Measurements from ENCODE around the gene MAP3K4.
A peak's percentile ranks its signal among the peaks of the same experiment; 100 is the strongest.

Gene MAP3K4

GRCh38 chr6:161010418-161010817, 18.8 kb downstream of the MAP3K4 start:
- no peak for DNase-seq

GRCh38 chr6:161011492-161012480, 20.2 kb downstream of the MAP3K4 start:
- no peak for DNase-seq

- no peak for DNase-seq
These were observed 22.1 kb downstream of the MAP3K4 start for GRCh38 chr6:161013695-161014094.

GRCh38 chr6:161017766-161018564, 26.4 kb downstream of the MAP3K4 start:
- DNase-seq: no peak

GRCh38 chr6:161019324-161019839, 27.8 kb downstream of the MAP3K4 start:
- no peak for DNase-seq

- DNase-seq: no peak
These were observed 30.0 kb downstream of the MAP3K4 start for GRCh38 chr6:161021543-161021942.

GRCh38 chr6:161021998-161022743, 30.6 kb downstream of the MAP3K4 start:
- DNase-seq: no peak

- no peak for DNase-seq
These were observed 31.7 kb downstream of the MAP3K4 start for GRCh38 chr6:161023316-161023715.

GRCh38 chr6:161024364-161024920, 32.9 kb downstream of the MAP3K4 start:
- no peak for DNase-seq

- DNase-seq: no peak
These were observed 35.8 kb downstream of the MAP3K4 start for GRCh38 chr6:161027385-161027784.

- DNase-seq: peak; percentile 37
These were observed 37.7 kb downstream of the MAP3K4 start for GRCh38 chr6:161029195-161029809.

- DNase-seq: no peak
These were observed 40.3 kb downstream of the MAP3K4 start for GRCh38 chr6:161031721-161032495.

GRCh38 chr6:161033667-161034066, 42.1 kb downstream of the MAP3K4 start:
- no peak for DNase-seq

GRCh38 chr6:161035182-161035980, 43.8 kb downstream of the MAP3K4 start:
- no peak for DNase-seq

GRCh38 chr6:161035981-161036263, 44.4 kb downstream of the MAP3K4 start:
- no peak for DNase-seq

GRCh38 chr6:161037873-161038228, 46.3 kb downstream of the MAP3K4 start:
- DNase-seq: no peak

GRCh38 chr6:161038229-161039031, 46.9 kb downstream of the MAP3K4 start:
- DNase-seq: peak; percentile 43

GRCh38 chr6:161041274-161041673, 49.7 kb downstream of the MAP3K4 start:
- DNase-seq: no peak

GRCh38 chr6:161044335-161044734, 52.8 kb downstream of the MAP3K4 start:
- no peak for DNase-seq

- DNase-seq: no peak
These were observed 57.1 kb downstream of the MAP3K4 start for GRCh38 chr6:161048641-161049040.

All from activated CD4-positive, alpha-beta T cell treated with anti-CD3 and anti-CD28 coated beads, Interleukin-10, Interleukin-2, amounts not matched to agents 100 ng/mL and 50 ng/mL, durations not matched to agents 16 hours and 8 hours (primary cell).